ENCODE measurements around the gene RILPL2.
"Not testable (repeated sequence)": the region's sequence is repeated elsewhere in the genome, so short reads cannot be mapped to it uniquely, and the experiment has no call there.

Gene RILPL2

DNA sequence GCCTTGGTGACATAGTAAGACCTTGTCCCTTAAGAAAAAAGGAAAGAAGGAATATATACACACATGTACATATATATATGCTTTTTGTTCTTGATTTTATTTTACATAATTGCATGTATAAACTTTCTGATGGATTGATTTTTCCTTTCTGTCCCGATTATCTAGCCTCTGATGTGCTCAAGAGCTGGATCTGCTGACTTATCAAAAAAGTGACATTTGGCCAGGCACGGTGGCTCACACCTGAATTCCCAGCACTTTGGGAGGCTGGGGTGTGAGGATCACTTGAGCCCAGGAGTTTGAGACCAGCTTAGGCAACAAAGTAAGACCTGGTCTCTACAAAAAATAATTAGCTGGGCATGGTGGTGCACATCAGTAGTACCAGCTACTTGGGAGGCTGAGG lies 33.5 kb upstream of the RILPL2 start:
- no peak overlapping the region for H3K4me3 ChIP-seq (replicated peaks; ENCODE audit: low read depth, low read length)
- DNase-seq (ENCODE audit: extremely low read depth, low read depth) = no peak
- TF ChIP-seq, protein P1, sequence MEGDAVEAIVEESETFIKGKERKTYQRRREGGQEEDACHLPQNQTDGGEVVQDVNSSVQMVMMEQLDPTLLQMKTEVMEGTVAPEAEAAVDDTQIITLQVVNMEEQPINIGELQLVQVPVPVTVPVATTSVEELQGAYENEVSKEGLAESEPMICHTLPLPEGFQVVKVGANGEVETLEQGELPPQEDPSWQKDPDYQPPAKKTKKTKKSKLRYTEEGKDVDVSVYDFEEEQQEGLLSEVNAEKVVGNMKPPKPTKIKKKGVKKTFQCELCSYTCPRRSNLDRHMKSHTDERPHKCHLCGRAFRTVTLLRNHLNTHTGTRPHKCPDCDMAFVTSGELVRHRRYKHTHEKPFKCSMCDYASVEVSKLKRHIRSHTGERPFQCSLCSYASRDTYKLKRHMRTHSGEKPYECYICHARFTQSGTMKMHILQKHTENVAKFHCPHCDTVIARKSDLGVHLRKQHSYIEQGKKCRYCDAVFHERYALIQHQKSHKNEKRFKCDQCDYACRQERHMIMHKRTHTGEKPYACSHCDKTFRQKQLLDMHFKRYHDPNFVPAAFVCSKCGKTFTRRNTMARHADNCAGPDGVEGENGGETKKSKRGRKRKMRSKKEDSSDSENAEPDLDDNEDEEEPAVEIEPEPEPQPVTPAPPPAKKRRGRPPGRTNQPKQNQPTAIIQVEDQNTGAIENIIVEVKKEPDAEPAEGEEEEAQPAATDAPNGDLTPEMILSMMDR (IDR thresholded peaks at IDR 0.05; ENCODE audit: low read depth, low read length, missing control alignments) = no peak

DNA sequence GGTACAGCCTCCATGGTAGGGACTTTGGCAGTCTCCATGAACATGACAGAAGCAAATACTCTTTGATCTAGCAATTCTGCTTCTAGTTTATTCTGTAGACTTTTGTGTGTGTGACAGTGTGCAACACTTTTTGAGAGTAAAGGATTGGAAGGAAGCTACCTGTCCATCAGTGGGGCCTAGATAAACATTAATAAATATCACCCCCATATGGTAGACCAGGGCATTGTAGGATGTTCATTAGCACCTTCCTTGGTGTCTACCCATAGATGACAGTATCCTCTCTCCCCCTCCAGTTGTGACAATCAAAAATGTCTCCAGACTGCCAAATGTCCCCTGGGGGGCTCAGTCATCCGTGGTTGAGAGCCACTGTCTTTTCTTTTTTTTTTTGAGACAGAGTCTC lies 32.3 kb upstream of the RILPL2 start:
- no peak for DNase-seq (ENCODE audit: extremely low read depth, low read depth)
- TF ChIP-seq, protein P1 (IDR thresholded peaks at IDR 0.05; ENCODE audit: low read depth, low read length, missing control alignments) = no peak
- no peak overlapping the region for H3K4me3 ChIP-seq (replicated peaks; ENCODE audit: low read depth, low read length)

DNA sequence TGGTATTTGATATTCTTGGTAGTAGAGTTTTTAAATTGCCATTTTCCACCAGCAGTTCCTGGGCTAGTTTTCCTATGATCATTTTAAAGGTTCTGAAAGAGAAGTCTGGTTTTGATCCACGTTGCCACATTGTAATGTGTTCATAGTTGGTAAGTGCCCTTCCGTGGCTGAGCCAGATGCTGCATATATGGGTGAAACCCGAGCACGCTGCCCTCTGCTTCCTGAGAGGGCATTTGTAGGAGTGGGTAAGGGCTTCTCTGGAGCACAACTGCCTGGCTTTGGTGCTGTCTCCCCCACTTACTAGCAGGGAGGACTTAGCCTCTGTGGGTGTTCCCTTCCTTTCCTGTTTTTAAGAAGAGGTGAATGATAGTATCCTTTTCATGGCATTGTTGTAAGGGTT lies 28.6 kb upstream of the RILPL2 start:
- no peak overlapping the region for H3K4me3 ChIP-seq (replicated peaks; ENCODE audit: low read depth, low read length)
- TF ChIP-seq, protein P1 (IDR thresholded peaks at IDR 0.05; ENCODE audit: low read depth, low read length, missing control alignments) = no peak
- no peak for DNase-seq (ENCODE audit: extremely low read depth, low read depth)

DNA sequence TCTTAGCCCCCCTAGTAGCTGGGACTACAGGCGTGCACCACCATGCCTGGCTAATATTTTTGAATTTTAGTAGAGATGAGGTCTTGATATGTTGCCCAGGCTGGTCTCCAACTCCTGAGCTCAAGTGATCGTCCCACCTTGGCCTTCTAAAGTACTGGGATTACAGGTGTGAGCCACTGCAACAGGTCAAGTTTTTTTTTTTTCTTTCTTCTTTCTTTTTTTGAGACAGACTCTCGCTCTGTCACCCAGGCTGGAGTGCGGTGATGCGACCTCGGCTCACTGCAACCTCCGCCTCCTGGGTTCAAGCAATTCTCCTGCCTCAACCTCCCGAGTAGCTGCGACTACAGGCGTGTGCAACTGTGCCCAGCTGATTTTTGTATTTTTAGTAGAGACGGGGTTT lies 26.7 kb upstream of the RILPL2 start:
- not testable (repeated sequence) for DNase-seq (ENCODE audit: extremely low read depth, low read depth); H3K4me3 ChIP-seq (replicated peaks; ENCODE audit: low read depth, low read length)

DNA sequence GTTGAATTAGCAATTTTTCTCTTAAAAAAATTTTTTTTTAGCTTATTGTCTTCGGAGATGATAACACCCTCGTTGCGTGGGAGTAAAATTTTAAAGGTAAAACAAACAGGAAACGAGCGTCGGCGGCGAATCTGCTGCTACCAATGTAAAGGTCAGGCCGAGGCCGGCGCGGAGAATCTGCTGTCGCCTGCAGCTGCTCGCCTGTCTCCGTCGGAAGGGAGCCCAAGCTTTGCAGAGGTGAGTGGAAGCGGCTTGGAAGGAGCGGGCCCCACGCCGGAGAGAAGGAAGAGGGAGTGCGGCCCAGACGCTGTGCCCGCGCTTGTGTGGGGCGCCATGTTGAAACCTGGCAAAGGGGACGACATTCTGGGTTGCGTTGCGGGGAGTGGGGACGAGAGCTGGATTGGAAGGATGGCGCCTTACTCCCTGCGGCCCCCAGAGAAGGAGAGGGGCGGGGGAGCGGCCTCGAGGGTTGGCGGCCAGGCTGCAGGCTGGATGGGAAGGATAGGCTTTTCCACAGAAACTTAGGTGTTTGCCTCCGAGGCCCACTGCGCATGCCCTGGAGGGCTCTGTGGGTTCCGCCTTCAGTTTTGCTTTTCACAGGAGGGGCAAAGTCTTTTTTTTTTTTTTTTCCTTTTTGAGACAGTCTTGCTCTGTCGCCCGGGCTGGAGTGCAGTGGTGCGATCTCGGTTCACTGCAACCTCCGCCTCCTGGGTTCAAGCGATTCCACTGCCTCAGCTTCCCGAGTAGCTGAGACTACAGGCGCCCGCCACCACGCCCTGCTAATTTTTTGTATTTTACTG lies 21.7 kb upstream of the RILPL2 start, which contains the start of gene SNRNP35:
Gene SNRNP35, plus strand, starts transcription at position 160 of the 800 bp plus-strand sequence. CDS start 7,402 bp downstream, outside the sequence.
- H3K4me3 ChIP-seq (replicated peaks; ENCODE audit: low read depth, low read length) = peak within 1 kb of the TSS; percentile 68
- TF ChIP-seq, protein P1 (IDR thresholded peaks at IDR 0.05; ENCODE audit: low read depth, low read length, missing control alignments) = no peak
- DNase-seq (ENCODE audit: extremely low read depth, low read depth) = peak; percentile 61

DNA sequence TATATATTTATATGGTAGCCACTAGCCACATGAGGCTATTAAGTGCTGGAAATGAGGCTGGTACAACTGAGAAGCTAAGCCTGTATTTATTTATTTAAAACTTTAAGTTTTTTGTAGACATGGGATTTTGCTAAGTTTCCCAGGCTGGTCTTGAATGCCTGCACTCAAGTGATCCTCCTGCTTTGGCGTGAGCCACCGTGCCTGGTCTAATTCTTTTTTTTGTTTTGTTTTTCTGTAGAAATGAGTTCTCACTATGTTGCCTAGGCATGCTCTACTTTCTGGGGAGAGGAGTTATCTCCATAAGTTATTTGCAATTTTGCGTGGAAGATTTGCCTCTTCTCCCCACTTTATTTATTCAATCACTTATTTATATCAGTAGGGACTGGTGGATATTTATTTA lies 16.7 kb upstream of the RILPL2 start:
- H3K4me3 ChIP-seq (replicated peaks; ENCODE audit: low read depth, low read length) = no peak overlapping the region
- TF ChIP-seq, protein P1 (IDR thresholded peaks at IDR 0.05; ENCODE audit: low read depth, low read length, missing control alignments) = no peak
- DNase-seq (ENCODE audit: extremely low read depth, low read depth) = no peak

DNA sequence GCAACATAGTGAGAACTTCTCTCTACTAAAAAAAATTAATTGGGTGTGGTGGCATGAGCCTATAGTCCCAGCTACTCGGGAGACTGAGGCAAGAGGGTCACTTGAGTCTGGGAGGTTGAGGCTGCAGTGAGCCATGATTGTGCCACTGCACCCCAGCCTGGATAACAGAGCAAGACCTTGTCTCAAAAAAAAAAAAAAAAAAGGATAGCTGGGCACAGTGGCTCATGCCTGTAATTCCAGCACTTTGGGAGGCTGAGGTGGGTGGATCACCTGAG lies 15.7 kb upstream of the RILPL2 start:
- not testable (repeated sequence) for H3K4me3 ChIP-seq (replicated peaks; ENCODE audit: low read depth, low read length); DNase-seq (ENCODE audit: extremely low read depth, low read depth)

DNA sequence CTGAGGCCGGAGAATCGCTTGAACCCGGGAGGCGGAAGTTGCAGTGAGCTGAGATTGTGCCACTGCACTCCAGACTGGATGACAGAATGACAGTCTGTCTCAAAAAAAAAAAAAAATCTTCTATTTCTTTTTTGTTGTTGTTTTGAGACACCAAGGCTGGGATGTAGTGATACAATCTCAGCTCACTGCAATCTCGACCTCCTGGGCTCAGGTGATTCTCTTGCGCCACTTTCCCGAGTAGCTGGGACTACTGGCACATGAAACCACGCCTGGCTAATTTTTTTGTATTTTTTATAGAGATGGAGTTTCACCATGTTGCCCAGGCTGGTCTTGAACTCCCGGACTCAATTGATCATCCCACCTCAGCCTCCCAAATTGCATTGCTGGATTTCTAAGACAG lies 14.2 kb upstream of the RILPL2 start:
- TF ChIP-seq, protein P1 (IDR thresholded peaks at IDR 0.05; ENCODE audit: low read depth, low read length, missing control alignments) = no peak
- H3K4me3 ChIP-seq (replicated peaks; ENCODE audit: low read depth, low read length) = no peak overlapping the region
- DNase-seq (ENCODE audit: extremely low read depth, low read depth) = no peak
